Measurements from ENCODE around the gene KRT7. TPM values are rescaled to one million over a fixed set of nuclear protein-coding genes. Genes with fewer than 3 reads are reported as not detected.

KRT7 gene
- total RNA-seq, 3 donors from 2014 or later: 1.0 to 6.4 (median 1.7) TPM

DNA sequence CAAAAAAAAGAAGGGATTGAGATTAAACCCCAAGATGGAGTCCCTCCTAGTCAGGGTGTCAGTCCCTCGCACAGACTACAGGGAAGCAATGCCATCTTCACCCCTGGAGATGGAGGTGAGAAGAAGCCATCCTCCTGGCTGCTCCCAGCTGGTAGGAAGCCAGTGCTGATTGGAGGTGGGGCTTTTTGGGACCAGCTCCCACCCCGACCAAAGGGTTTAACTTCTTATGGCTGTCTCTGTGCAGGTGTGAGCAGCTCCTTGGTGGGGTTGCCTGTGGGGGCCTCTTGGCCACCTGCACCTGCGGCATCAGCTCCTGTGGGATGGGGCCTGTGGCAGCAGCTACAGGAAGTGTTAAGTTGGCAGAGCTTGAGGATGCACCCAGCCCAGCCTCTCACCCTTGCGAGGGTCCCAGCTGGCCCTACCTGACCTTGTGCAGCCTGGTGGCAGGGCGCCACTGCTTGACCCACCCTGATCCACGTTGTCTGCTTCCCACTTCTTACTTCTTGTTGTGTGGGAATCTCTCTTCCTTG lies 37.6 kb downstream of the KRT7 start:
- DNase-seq: no peak

DNA sequence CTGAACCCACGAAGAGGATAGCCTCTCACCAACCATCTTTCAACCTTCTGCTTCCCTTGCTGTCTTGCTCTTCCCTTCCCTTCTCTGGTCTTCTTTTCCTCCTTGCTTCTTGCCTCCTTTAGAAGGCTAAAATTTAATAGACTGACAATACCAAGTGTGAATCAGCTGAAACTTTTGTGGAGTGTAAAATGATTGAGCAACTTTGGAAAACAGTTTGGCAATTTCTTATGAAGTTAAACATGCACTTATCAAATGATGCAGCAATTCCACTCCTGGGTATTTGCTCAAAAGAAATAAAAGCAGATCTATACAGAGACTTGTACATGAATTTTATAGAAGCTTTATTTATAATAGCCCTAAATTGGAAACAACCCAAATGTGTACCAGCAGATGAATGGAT lies 38.1 kb downstream of the KRT7 start:
- DNase-seq (no peak), ATAC-seq (no peak)
- intact Hi-C loops (cut with DNase I, micrococcal nuclease): no loop called here
- no peak for TF ChIP-seq CTCF (IDR thresholded peaks at IDR 0.05)
- H3K4me1 ChIP-seq (ENCODE audit: low read depth): no peaks in the 10 kb centered on the region
- H3K9me3 ChIP-seq: no peaks in the 10 kb centered on the region
- no peak overlapping the region for H3K4me3 ChIP-seq
- no peaks in the 10 kb centered on the region for H3K36me3 ChIP-seq (ENCODE audit: low read depth)

More for the DNA sequence above, 37.6 kb downstream of the KRT7 start:
- H3K4me1 ChIP-seq (ENCODE audit: low read depth): no peaks in the 10 kb centered on the region
- no peak for ATAC-seq
- TF ChIP-seq CTCF (IDR thresholded peaks at IDR 0.05): no peak
- no peaks in the 10 kb centered on the region for H3K9me3 ChIP-seq
- intact Hi-C loops (cut with DNase I, micrococcal nuclease): no loop called here
- no peak overlapping the region for H3K4me3 ChIP-seq
- no peaks in the 10 kb centered on the region for H3K36me3 ChIP-seq (ENCODE audit: low read depth)

DNA sequence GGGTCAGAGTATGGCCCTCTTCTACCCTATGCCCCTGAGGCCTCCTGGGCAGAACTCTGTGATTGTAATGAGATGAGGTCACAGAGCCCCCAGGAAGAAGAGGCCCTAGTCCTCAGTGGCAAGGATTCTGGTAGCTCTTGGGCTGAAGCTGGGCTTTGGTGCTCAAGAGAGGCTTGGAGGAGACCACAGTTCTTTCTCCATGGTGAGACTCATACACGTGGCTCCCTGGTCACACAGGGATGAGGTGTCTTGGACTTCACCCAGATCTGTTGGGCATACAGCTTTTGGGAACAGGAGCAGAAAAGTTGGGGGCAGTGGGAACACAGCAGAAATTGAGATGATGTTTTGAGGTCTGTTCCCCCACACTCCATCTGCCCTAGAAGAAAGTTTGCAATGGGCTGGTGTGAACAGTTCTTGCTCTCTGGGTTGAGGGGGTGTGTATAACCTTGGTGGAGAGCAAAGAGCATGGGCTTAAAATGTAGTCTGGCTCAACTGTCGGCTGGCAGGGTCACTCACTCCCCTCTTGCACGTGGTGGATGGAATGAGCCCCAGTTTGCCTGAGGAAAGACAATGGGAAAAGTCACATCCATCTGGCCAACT lies 41.6 kb downstream of the KRT7 start, which contains the start of gene KRT86:
TSS of gene KRT86 (plus strand) at position 125 of the 600 bp plus-strand sequence. CDS start 27,272 bp downstream, outside the sequence.
- H3K9me3 ChIP-seq: no peaks in the 10 kb centered on the region
- H3K4me1 ChIP-seq (ENCODE audit: low read depth): no peaks in the 10 kb centered on the region
- ATAC-seq: no peak
- no peak for TF ChIP-seq CTCF (IDR thresholded peaks at IDR 0.05)
- no peak within 1 kb of the TSS for H3K4me3 ChIP-seq
- H3K36me3 ChIP-seq (ENCODE audit: low read depth): no peaks in the 10 kb centered on the region
- intact Hi-C loops (cut with DNase I, micrococcal nuclease): no loop called here
- no peak for DNase-seq

DNA sequence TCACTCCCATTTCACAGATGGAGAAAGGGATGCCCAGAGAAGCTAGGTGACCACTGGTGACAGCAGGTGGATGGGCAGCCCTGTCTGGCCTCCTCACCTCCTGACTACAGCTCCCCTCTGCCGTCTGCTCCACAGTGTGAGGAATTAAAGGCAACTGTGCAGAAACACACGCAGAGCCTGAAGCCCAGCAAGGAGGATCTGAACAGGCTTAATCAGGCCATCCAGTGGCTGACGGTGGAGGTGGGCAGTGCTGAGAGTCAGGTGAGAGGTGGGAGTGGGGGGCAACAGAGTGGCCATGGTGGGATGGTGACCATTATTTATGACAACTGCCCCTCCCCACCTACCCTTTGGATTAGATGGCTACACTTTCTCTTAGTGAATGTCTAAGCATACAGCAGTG lies 42.6 kb downstream of the KRT7 start:
- intact Hi-C loops (cut with DNase I, micrococcal nuclease): no loop called here
- TF ChIP-seq CTCF (IDR thresholded peaks at IDR 0.05): no peak
- ATAC-seq: no peak

GRCh38 chr12:52277486-52278245 lies 44.6 kb downstream of the KRT7 start:
- H3K4me3 ChIP-seq: no peak overlapping the region
- DNase-seq (no peak), ATAC-seq (peak; percentile 5)
- H3K4me1 ChIP-seq (ENCODE audit: low read depth): no peaks in the 10 kb centered on the region
- H3K36me3 ChIP-seq (ENCODE audit: low read depth): no peaks in the 10 kb centered on the region
- no peak for TF ChIP-seq CTCF (IDR thresholded peaks at IDR 0.05)
- H3K9me3 ChIP-seq: no peaks in the 10 kb centered on the region
- intact Hi-C loops (cut with DNase I, micrococcal nuclease): no loop called here

More for the DNA sequence above, 42.6 kb downstream of the KRT7 start:
- H3K9me3 ChIP-seq: no peaks in the 10 kb centered on the region
- H3K4me1 ChIP-seq (ENCODE audit: low read depth): no peaks in the 10 kb centered on the region
- H3K4me3 ChIP-seq: no peak overlapping the region
- H3K36me3 ChIP-seq (ENCODE audit: low read depth): no peaks in the 10 kb centered on the region
- no peak for DNase-seq
